Thyroid gland (tissue), 4 donors: Measurements from ENCODE around the gene RRAD. TPM values are rescaled to one million over a fixed set of nuclear protein-coding genes. Genes with fewer than 3 reads are reported as not detected.
A peak's percentile ranks its signal among the peaks of the same experiment; 100 is the strongest.

Experiments used
- DNase-seq, 2 donors: peaks; one replicate each; pipeline ENCODE4 v3.0.0-alpha.2; 2019
- H3K27ac ChIP-seq, 3 donors: fragments of 200-600 bp; sonication (generic); 1 replicate in 2 of 3; 2 replicates in 1 of 3; pipeline ENCODE4 v1.5.1; 2016 to 2019; ENCODE audit warnings: mild to moderate bottlenecking in 1 of 3, moderate library complexity in 1 of 3
- H3K27me3 ChIP-seq: fragments of 200-600 bp; sonication (generic); one replicate; pipeline ENCODE4 v1.5.1; 2019
- H3K36me3 ChIP-seq, 2 donors: fragments of 200-600 bp; sonication (generic); one replicate each; pipeline ENCODE4 v1.5.1; 2016 to 2019
- H3K4me1 ChIP-seq, 2 donors: fragments of 200-600 bp; sonication (generic); one replicate each; pipeline ENCODE4 v1.5.1; 2017 to 2019
- H3K4me3 ChIP-seq, 3 donors: fragments of 200-600 bp; sonication (generic); replicated peaks in 1 of 3; 1 replicate in 2 of 3; 2 replicates in 1 of 3; pipeline ENCODE4 v1.5.1; 2016; ENCODE audit warnings: mild to moderate bottlenecking in 1 of 3
- H3K9me3 ChIP-seq: fragments of 200-600 bp; sonication (generic); one replicate; pipeline ENCODE4 v1.5.1; 2017
- CTCF ChIP-seq, 6 experiments: fragments of 200-600 bp in 3 of 6; fragments of 450-650 bp in 3 of 6; sonication (generic) in 3 of 6; IDR thresholded peaks; one replicate each; pipeline ENCODE4 v1.5.1; 2016 to 2019; ENCODE audit warnings: antibody characterized with exemption in 6 of 6, mild to moderate bottlenecking in 2 of 6, inconsistent platforms in 1 of 6, moderate library complexity in 1 of 6
- POLR2A ChIP-seq, 2 donors: fragments of 450-650 bp; IDR thresholded peaks; one replicate each; pipeline ENCODE4 v1.6.1; 2017; ENCODE audit warnings: antibody characterized with exemption in 2 of 2, mild to moderate bottlenecking in 2 of 2, moderate library complexity in 1 of 2
- WGBS, 2 donors: methylation state at CpG; one replicate each; pipeline ENCODE4 v1.1.5; 2017; 5-methylcytosine and 5-hydroxymethylcytosine counted together
- intact Hi-C: fragments of 100-400 bp; cut with DNase I; formaldehyde crosslinking; loops from one replicate; pipeline ENCODE4 v1.15.1; 2023
- total RNA-seq, 4 donors: library from RNA; depleted of rRNA; stranded (reverse); fragments of >200 nt; gene quantifications; one replicate each; pipeline ENCODE4 v1.2.3, GENCODE V29; 2016

Gene RRAD
- total RNA-seq, 4 donors from 2014 or later: 6.1 to 15.6 (median 10.9) TPM

- TF ChIP-seq POLR2A (IDR thresholded peaks at IDR 0.05): no peak
- TF ChIP-seq CTCF (IDR thresholded peaks at IDR 0.05): no peak
- Histone ChIP-seq H3K4me3 (no peak overlapping the region), H3K4me1 (peaks cover 31 to 55% of the 10 kb centered on the region in 2 donors), H3K36me3 (no peaks in the 10 kb centered on the region), H3K27me3 (no peaks in the 10 kb centered on the region), H3K9me3 (no peaks in the 10 kb centered on the region), H3K27ac (peak overlapping the region in 2 of 3 donors; percentile 62 to 84)
- DNase-seq: peak in 1 of 2 donors; percentile 23
- intact Hi-C loops: loop anchor here (10.0 kb wide), 1 partner anchor 293 kb away; the partner anchor contains the start of gene MATCAP1
- 43 to 72% methylated on average over 4 of the region's 4 CpGs for WGBS, 2 donors
Measured at GRCh38 chr16:66891360-66891759, 34.0 kb downstream of the RRAD start.

- intact Hi-C loops: loop anchor here (10.0 kb wide), 1 partner anchor 294 kb away; the partner anchor contains the start of gene MATCAP1
- H3K36me3 ChIP-seq: no peaks in the 10 kb centered on the region
Measured at GRCh38 chr16:66890799-66891198, 34.5 kb downstream of the RRAD start.

GRCh38 chr16:66889622-66890021 lies 35.7 kb downstream of the RRAD start:
- intact Hi-C loops: loop anchor here (10.0 kb wide), 1 partner anchor 295 kb away; the partner anchor contains the start of gene MATCAP1
- no peak for TF ChIP-seq POLR2A (IDR thresholded peaks at IDR 0.05)
- TF ChIP-seq CTCF (IDR thresholded peaks at IDR 0.05): no peak
- Histone ChIP-seq H3K27me3 (no peaks in the 10 kb centered on the region), H3K4me1 (peaks cover 46 to 55% of the 10 kb centered on the region in 2 donors), H3K4me3 (no peak overlapping the region), H3K36me3 (peaks cover 8 to 10% of the 10 kb centered on the region in 2 donors), H3K27ac (peak overlapping the region; percentile 62 to 84 (median 80)), H3K9me3 (no peaks in the 10 kb centered on the region)
- 51 to 60% methylated on average over 4 of the region's 4 CpGs for WGBS, 2 donors
- peak in 1 of 2 donors; percentile 26 for DNase-seq

More at GRCh38 chr16:66890799-66891198, 34.5 kb downstream of the RRAD start:
- DNase-seq: no peak
- Histone ChIP-seq H3K4me1 (peaks cover 37 to 54% of the 10 kb centered on the region in 2 donors), H3K27ac (peak overlapping the region; percentile 11 to 84 (median 62)), H3K9me3 (no peaks in the 10 kb centered on the region), H3K4me3 (no peak overlapping the region), H3K27me3 (no peaks in the 10 kb centered on the region)
- no peak for TF ChIP-seq CTCF (IDR thresholded peaks at IDR 0.05)
- no peak for TF ChIP-seq POLR2A (IDR thresholded peaks at IDR 0.05)
- 77 to 97% methylated on average over 2 of the region's 2 CpGs for WGBS, 2 donors

- no peaks in the 10 kb centered on the region for H3K27me3 ChIP-seq
- H3K9me3 ChIP-seq: no peaks in the 10 kb centered on the region
- H3K4me3 ChIP-seq: no peak overlapping the region
- peaks cover 46 to 55% of the 10 kb centered on the region in 2 donors for H3K4me1 ChIP-seq
- 57 to 60% methylated on average over 6 of the region's 6 CpGs for WGBS, 2 donors
- H3K36me3 ChIP-seq: peaks cover 8 to 12% of the 10 kb centered on the region in 2 donors
- peak overlapping the region; percentile 62 to 84 (median 80) for H3K27ac ChIP-seq
- no peak for TF ChIP-seq CTCF (IDR thresholded peaks at IDR 0.05)
- TF ChIP-seq POLR2A (IDR thresholded peaks at IDR 0.05): peak in 1 of 2 donors; percentile 13
- DNase-seq: peak; percentile 73 to 81
- intact Hi-C loops: no loop called here
Measured at GRCh38 chr16:66888647-66889615, 36.4 kb downstream of the RRAD start.
